Lower lobe of right lung (tissue), 2 donors: Measurements from ENCODE around the gene NDUFC2. TPM values are rescaled to one million over a fixed set of nuclear protein-coding genes. Genes with fewer than 3 reads are reported as not detected.
A peak's percentile ranks its signal among the peaks of the same experiment; 100 is the strongest.
"Not testable (repeated sequence)": the region's sequence is repeated elsewhere in the genome, so short reads cannot be mapped to it uniquely, and the experiment has no call there.

ENCODE experiments used
- ATAC-seq, 2 donors: fragments of 200-7000 bp; cut with Tn5 transposase; one replicate each; pipeline ENCODE4 v1.9.1; 2020 to 2022; ENCODE audit warnings: mild to moderate bottlenecking in 2 of 2, moderate library complexity in 2 of 2
- DNase-seq: peaks from one replicate; pipeline ENCODE4 v3.0.0-alpha.2; 2020
- H3K27ac ChIP-seq: fragments of 200-600 bp; one replicate; pipeline ENCODE4 v1.8.0; 2022
- H3K27me3 ChIP-seq: fragments of 200-600 bp; one replicate; pipeline ENCODE4 v1.8.0; 2022; ENCODE audit warnings: low read depth
- H3K36me3 ChIP-seq: fragments of 200-600 bp; one replicate; pipeline ENCODE4 v1.8.0; 2022; ENCODE audit warnings: mild to moderate bottlenecking
- H3K4me1 ChIP-seq: fragments of 200-600 bp; one replicate; pipeline ENCODE4 v1.8.0; 2022
- H3K4me3 ChIP-seq: fragments of 200-600 bp; one replicate; pipeline ENCODE4 v1.8.0; 2022; ENCODE audit warnings: mild to moderate bottlenecking
- H3K9me3 ChIP-seq: fragments of 200-600 bp; one replicate; pipeline ENCODE4 v1.8.0; 2022
- intact Hi-C: fragments of 100-400 bp; cut with DNase I; formaldehyde crosslinking; loops from one replicate; pipeline ENCODE4 v1.11.0; 2022
- total RNA-seq: library from RNA; stranded (reverse); fragmentation: NEBNext Ultra II Directional; extraction: Animal tissue kit (Norgen Biotek cat#: 25700); gene quantifications from one replicate; pipeline ENCODE4 v1.2.1, GENCODE V29; 2021
- TF ChIP-seq, protein P1 (sequence below): fragments of 200-600 bp; IDR thresholded peaks from one replicate; pipeline ENCODE4 v1.8.0; 2022; ENCODE audit warnings: antibody characterized with exemption, mild to moderate bottlenecking
- donor health status: DM: no; HTN: yes; CAD: no; lungs with severe emphysema.

NDUFC2 gene
- total RNA-seq, 1 donor from 2014 or later = 130 TPM

DNA sequence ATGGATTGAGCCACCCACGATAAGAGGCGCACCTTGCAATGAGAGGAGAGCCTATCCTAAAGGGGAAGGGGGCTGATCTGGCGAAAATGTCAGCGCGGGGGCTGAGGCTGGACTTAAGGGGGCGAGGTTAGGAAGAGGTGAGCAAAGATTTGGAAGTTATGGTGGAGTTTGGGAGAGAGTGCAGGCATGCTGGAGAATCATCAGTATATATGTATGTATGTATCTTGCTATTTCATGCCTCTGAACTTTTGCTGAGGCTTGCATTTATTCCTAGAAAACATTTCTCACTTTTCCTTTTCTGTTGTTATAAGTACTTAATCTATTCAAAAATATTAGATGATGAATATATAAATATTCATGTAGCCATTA lies 33.2 kb downstream of the NDUFC2 start:
- H3K27me3 ChIP-seq = no peaks in the 10 kb centered on the region
- no peak for ATAC-seq
- H3K9me3 ChIP-seq = no peaks in the 10 kb centered on the region
- DNase-seq = no peak
- intact Hi-C loops = no loop called here
- TF ChIP-seq, protein P1, sequence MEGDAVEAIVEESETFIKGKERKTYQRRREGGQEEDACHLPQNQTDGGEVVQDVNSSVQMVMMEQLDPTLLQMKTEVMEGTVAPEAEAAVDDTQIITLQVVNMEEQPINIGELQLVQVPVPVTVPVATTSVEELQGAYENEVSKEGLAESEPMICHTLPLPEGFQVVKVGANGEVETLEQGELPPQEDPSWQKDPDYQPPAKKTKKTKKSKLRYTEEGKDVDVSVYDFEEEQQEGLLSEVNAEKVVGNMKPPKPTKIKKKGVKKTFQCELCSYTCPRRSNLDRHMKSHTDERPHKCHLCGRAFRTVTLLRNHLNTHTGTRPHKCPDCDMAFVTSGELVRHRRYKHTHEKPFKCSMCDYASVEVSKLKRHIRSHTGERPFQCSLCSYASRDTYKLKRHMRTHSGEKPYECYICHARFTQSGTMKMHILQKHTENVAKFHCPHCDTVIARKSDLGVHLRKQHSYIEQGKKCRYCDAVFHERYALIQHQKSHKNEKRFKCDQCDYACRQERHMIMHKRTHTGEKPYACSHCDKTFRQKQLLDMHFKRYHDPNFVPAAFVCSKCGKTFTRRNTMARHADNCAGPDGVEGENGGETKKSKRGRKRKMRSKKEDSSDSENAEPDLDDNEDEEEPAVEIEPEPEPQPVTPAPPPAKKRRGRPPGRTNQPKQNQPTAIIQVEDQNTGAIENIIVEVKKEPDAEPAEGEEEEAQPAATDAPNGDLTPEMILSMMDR = no peak
- H3K36me3 ChIP-seq = no peaks in the 10 kb centered on the region
- H3K4me3 ChIP-seq = peak overlapping the region; percentile 59
- no peak overlapping the region for H3K27ac ChIP-seq
- H3K4me1 ChIP-seq = peaks cover 21% of the 10 kb centered on the region

DNA sequence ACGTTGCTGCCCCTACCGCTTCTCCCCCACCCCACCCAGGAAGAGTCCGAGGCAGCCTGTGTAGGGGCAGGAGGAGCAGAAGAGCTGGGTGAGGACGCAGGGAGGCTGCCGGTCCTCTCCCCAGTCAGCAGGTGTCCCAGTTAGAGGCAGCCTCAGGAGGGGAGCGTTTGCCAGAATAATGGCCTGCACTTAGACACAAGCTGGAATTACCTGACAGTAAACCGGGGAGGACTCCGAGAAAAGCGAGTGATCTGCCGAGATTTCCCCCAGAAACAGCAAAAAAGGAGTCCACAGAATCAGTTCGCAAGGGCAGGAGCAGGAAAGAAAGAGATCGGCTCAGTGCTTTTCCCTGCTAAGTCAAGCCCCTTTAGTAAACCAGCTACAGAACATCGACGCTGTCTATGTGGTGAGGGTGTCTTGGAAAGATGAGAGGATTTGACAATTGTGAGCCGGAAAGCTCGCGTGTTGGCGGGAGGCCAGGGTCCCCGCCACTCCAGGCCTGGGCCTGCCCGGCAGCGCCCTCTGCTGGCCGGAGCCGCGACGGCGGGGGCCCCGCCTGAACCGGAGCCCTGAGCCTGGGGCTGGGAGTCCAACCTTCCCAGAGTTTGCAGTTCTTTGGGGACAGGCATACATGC lies 33.7 kb downstream of the NDUFC2 start:
- H3K4me3 ChIP-seq = peak overlapping the region; percentile 59
- peak; percentile 89 to 94 for ATAC-seq
- intact Hi-C loops = no loop called here
- no peaks in the 10 kb centered on the region for H3K9me3 ChIP-seq
- TF ChIP-seq, protein P1 = peak; percentile 100
- no peaks in the 10 kb centered on the region for H3K36me3 ChIP-seq
- H3K4me1 ChIP-seq = peaks cover 23% of the 10 kb centered on the region
- peak overlapping the region; percentile 62 for H3K27ac ChIP-seq
- H3K27me3 ChIP-seq = no peaks in the 10 kb centered on the region
- peak; percentile 86 for DNase-seq

DNA sequence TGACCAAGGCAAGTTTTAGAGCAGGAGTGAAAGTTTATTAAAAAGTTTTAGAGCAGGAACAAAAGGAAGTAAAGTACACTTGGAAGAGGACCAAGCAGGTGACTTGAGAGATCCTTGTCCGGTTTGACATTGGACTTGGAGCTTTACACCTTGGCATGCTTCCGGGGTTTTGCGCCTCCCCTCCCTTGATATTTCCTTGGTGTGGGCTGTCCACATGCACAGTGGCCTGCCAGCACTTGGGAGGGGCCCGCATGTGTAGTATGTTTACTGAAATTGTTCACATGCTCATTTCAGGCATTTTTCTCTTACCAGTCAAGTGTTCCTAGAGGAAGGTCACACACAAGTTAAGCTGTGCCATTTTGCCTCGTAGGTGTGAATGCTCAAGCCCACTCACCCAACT lies 35.0 kb downstream of the NDUFC2 start:
- H3K4me1 ChIP-seq = peaks cover 36% of the 10 kb centered on the region
- TF ChIP-seq, protein P1 = no peak

DNA sequence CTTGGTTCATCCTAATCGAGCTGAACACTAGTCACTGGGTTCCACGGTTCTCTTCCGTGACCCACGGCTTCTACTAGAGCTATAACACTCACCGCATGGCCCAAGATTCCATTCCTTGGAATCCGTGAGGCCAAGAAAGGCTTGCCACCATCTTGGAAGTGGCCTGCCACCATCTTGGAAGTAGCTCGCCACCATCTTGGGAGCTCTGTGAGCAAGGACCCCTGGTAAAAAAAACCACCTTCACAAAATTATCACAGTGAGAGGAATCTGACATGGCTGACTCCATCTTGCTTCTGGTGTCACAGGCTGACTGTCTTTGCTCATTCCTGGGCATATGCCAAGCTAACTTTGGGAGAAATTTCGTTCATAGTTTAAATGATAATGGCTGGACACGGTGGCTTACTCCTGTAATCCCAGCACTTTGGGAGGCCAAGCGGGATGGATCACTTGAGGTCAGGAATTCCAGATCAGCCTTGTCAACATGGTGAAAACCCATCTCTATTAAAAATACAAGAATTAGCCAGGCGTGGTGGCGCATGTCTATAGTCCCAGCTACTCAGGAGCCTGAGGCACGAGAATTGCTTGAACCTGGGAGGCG lies 37.7 kb downstream of the NDUFC2 start:
- Histone ChIP-seq H3K36me3 (no peaks in the 10 kb centered on the region), H3K27ac (no peak overlapping the region), H3K4me1 (peaks cover 45% of the 10 kb centered on the region), H3K4me3 (no peak overlapping the region), H3K27me3 (no peaks in the 10 kb centered on the region), H3K9me3 (no peaks in the 10 kb centered on the region)
- TF ChIP-seq, protein P1 = no peak
- DNase-seq (no peak), ATAC-seq (no peak)
- intact Hi-C loops = no loop called here

More for the DNA sequence above, 35.0 kb downstream of the NDUFC2 start:
- intact Hi-C loops = no loop called here
- Histone ChIP-seq H3K9me3 (no peaks in the 10 kb centered on the region), H3K36me3 (no peaks in the 10 kb centered on the region), H3K4me3 (no peak overlapping the region), H3K27ac (no peak overlapping the region), H3K27me3 (no peaks in the 10 kb centered on the region)
- ATAC-seq (peak; percentile 88 to 89), DNase-seq (peak; percentile 92)

DNA sequence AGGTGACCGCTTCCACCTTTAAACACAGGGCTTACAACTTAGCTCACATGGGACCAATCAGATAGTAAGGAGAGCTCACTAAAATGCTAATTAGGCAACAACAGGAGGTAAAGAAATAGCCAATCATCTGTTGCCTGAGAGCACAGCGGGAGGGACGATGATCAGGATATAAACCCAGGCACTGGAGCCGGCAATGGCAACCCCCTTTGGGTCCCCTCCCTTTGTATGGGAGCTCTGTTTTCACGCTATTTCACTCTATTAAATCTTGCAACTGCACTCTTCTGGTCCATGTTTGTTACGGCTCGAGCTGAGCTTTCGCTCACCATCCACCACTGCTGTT lies 38.3 kb downstream of the NDUFC2 start:
- H3K27me3 ChIP-seq, DNase-seq, H3K27ac ChIP-seq, H3K4me3 ChIP-seq, H3K36me3 ChIP-seq, intact Hi-C loops, ATAC-seq, H3K9me3 ChIP-seq: not testable (repeated sequence)
- H3K4me1 ChIP-seq = peaks cover 43% of the 10 kb centered on the region

DNA sequence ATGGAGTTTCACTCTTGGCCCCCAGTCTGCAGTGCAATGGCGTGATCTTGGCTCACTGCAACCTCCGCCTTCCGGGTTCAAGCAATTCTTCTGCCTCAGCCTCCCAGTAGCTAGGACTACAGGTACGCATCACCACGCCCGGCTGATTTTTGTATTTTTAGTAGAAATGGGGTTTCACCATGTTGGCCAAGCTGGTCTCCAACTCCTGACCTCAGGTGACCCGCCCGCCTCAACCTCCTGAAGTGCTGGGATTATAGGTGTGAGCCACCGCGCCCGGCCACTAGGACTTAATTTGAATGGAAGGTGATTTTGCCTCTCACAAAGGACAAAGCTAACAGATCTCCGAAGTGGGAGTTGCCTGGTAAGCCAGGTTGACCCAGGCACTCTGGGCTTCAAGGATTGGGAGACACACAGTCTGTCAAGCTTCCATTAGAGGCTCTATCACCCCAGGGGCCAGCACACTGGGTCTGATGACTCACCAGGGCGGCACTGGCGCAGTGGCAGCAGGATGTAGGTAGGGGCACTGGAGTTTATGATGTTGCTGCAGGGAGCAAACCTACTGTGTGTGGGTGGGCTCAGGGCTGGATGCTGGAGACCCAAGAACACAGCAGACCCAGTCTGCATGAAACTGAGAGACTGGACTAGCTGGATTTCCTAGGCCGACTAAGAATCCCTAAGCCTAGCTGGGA lies 38.8 kb downstream of the NDUFC2 start:
- ATAC-seq (no peak), DNase-seq (no peak)
- intact Hi-C loops = no loop called here
- no peak overlapping the region for H3K4me3 ChIP-seq
- peaks cover 39% of the 10 kb centered on the region for H3K4me1 ChIP-seq
- TF ChIP-seq, protein P1 = no peak
- no peaks in the 10 kb centered on the region for H3K36me3 ChIP-seq
- no peak overlapping the region for H3K27ac ChIP-seq
- H3K9me3 ChIP-seq = no peaks in the 10 kb centered on the region
- no peaks in the 10 kb centered on the region for H3K27me3 ChIP-seq
